ENCODE measurements around the gene CYFIP1. TPM values are rescaled to one million over a fixed set of nuclear protein-coding genes. Genes with fewer than 3 reads are reported as not detected.
A peak's percentile ranks its signal among the peaks of the same experiment; 100 is the strongest.

CYFIP1 gene
- total and polyA plus RNA-seq, 10 donors: 11.5 to 139 (median 84.9) TPM

- Histone ChIP-seq H3K4me1 (peaks cover 18 to 50% (median 38%) of the 10 kb centered on the region in 6 donors), H3K27ac (peak overlapping the region in 2 of 8 donors; percentile 66 to 73), H3K4me3 (no peak overlapping the region), H3K27me3 (replicated peaks in 1 of 7) (no peaks in the 10 kb centered on the region), H3K36me3 (peaks cover 0 to 49% (median 16%) of the 10 kb centered on the region in 6 donors), H3K9me3 (no peaks in the 10 kb centered on the region)
- TF ChIP-seq CTCF (IDR thresholded peaks at IDR 0.05 in 8 of 11, conservative IDR thresholded peaks at IDR 0.05 in 3 of 11): no peak
- TF ChIP-seq POLR2AphosphoS5 (IDR thresholded peaks at IDR 0.05): no peak
- TF ChIP-seq POLR2A (IDR thresholded peaks at IDR 0.05): no peak
- 84 to 90% (median 89%) methylated on average over 23 to 27 of the region's 27 CpGs for WGBS, 5 donors
- intact Hi-C loops (cut with DNase I; ENCODE audit: low total_unique reads): no loop called here
- DNase-seq: peak; percentile 66
These were observed 32.8 kb downstream of the CYFIP1 start for GRCh38 chr15:22947101-22948000.

GRCh38 chr15:22945071-22945470, 35.1 kb downstream of the CYFIP1 start:
- DNase-seq: peak; percentile 61
- H3K27me3 ChIP-seq (replicated peaks in 1 of 7): no peaks in the 10 kb centered on the region
- peaks cover 0 to 68% (median 20%) of the 10 kb centered on the region in 6 donors for H3K36me3 ChIP-seq
- intact Hi-C loops (cut with DNase I; ENCODE audit: low total_unique reads): no loop called here
- H3K4me3 ChIP-seq: no peak overlapping the region
- H3K9me3 ChIP-seq: no peaks in the 10 kb centered on the region
- TF ChIP-seq POLR2A (IDR thresholded peaks at IDR 0.05): no peak
- no peak for TF ChIP-seq POLR2AphosphoS5 (IDR thresholded peaks at IDR 0.05)
- no peak for TF ChIP-seq CTCF (IDR thresholded peaks at IDR 0.05 in 8 of 11, conservative IDR thresholded peaks at IDR 0.05 in 3 of 11)
- peaks cover 10 to 28% (median 22%) of the 10 kb centered on the region in 6 donors for H3K4me1 ChIP-seq
- WGBS, 5 donors: 78 to 95% (median 90%) methylated on average over 9 to 10 of the region's 10 CpGs
- H3K27ac ChIP-seq: no peak overlapping the region

GRCh38 chr15:22944651-22945050, 35.5 kb downstream of the CYFIP1 start:
- Histone ChIP-seq H3K27me3 (replicated peaks in 1 of 7) (no peaks in the 10 kb centered on the region), H3K36me3 (peaks cover 0 to 68% (median 20%) of the 10 kb centered on the region in 6 donors), H3K27ac (no peak overlapping the region), H3K4me1 (peaks cover 7 to 24% (median 18%) of the 10 kb centered on the region in 6 donors), H3K4me3 (no peak overlapping the region), H3K9me3 (no peaks in the 10 kb centered on the region)
- TF ChIP-seq POLR2A (IDR thresholded peaks at IDR 0.05): no peak
- TF ChIP-seq POLR2AphosphoS5 (IDR thresholded peaks at IDR 0.05): no peak
- TF ChIP-seq CTCF (IDR thresholded peaks at IDR 0.05 in 8 of 11, conservative IDR thresholded peaks at IDR 0.05 in 3 of 11): no peak
- intact Hi-C loops (cut with DNase I; ENCODE audit: low total_unique reads): no loop called here
- WGBS, 5 donors: 73 to 90% (median 87%) methylated on average over 8 of the region's 8 CpGs
- DNase-seq: peak; percentile 23

- WGBS, 5 donors: 93 to 96% (median 95%) methylated on average over 13 to 15 of the region's 15 CpGs
- Histone ChIP-seq H3K27me3 (replicated peaks in 1 of 7) (no peaks in the 10 kb centered on the region), H3K4me3 (no peak overlapping the region), H3K36me3 (peaks cover 0 to 83% (median 28%) of the 10 kb centered on the region in 6 donors), H3K27ac (no peak overlapping the region), H3K9me3 (no peaks in the 10 kb centered on the region), H3K4me1 (peaks cover 0 to 11% (median 2%) of the 10 kb centered on the region in 6 donors)
- intact Hi-C loops (cut with DNase I; ENCODE audit: low total_unique reads): no loop called here
- TF ChIP-seq POLR2A (IDR thresholded peaks at IDR 0.05): no peak
- peak in 1 of 3 donors; percentile 24 for TF ChIP-seq POLR2AphosphoS5 (IDR thresholded peaks at IDR 0.05)
- DNase-seq: no peak
These were observed 37.3 kb downstream of the CYFIP1 start for GRCh38 chr15:22942877-22943276.

All from spleen (tissue), 11 donors.